Stimulated activated CD8-positive, alpha-beta memory T cell treated with anti-CD3 and anti-CD28 coated beads, Interleukin-12 subunit alpha, Interleukin-12 subunit beta, amount 100 ng/mL, for 4 hours (primary cell): ENCODE measurements around the gene C9orf43.
"Not testable (repeated sequence)": the region's sequence is repeated elsewhere in the genome, so short reads cannot be mapped to it uniquely, and the experiment has no call there.

Experiments used
- DNase-seq: peaks from one replicate; pipeline ENCODE4 v3.0.0-alpha.2; 2020; ENCODE audit warnings: low read depth

Gene C9orf43

GRCh38 chr9:113410207-113410864 lies at the start of gene C9orf43, which contains the start of gene POLE3:
Gene C9orf43, plus strand, starts transcription at chr9:113410747. Its CDS starts 2,747 bp downstream, at chr9:113413494.
Gene POLE3, minus strand, starts transcription at chr9:113410675. Its CDS starts 382 bp downstream, at chr9:113410293.
- DNase-seq, result peak; percentile 92

- DNase-seq, result no peak
Observed at GRCh38 chr9:113361304-113362018, 49.1 kb upstream of the C9orf43 start.

- DNase-seq, result no peak
Observed at GRCh38 chr9:113363336-113363735, 47.2 kb upstream of the C9orf43 start.

GRCh38 chr9:113364951-113365350 lies 45.6 kb upstream of the C9orf43 start:
- DNase-seq, result no peak

- not testable (repeated sequence) for DNase-seq
Observed at GRCh38 chr9:113365652-113366051, 44.9 kb upstream of the C9orf43 start.

- DNase-seq, result no peak
Observed at GRCh38 chr9:113368348-113368981, 42.1 kb upstream of the C9orf43 start.

GRCh38 chr9:113368982-113369854 lies 41.3 kb upstream of the C9orf43 start:
- DNase-seq, result no peak

GRCh38 chr9:113369855-113370140 lies 40.7 kb upstream of the C9orf43 start:
- no peak for DNase-seq

- DNase-seq, result no peak
Observed at GRCh38 chr9:113370806-113371325, 39.7 kb upstream of the C9orf43 start.

- DNase-seq, result no peak
Observed at GRCh38 chr9:113372059-113372458, 38.5 kb upstream of the C9orf43 start.

- DNase-seq, result no peak
Observed at GRCh38 chr9:113373256-113373655, 37.3 kb upstream of the C9orf43 start.

- no peak for DNase-seq
Observed at GRCh38 chr9:113373676-113374392, 36.7 kb upstream of the C9orf43 start.

- DNase-seq, result no peak
Observed at GRCh38 chr9:113375057-113376023, 35.2 kb upstream of the C9orf43 start.

- DNase-seq, result peak; percentile 76
Observed at GRCh38 chr9:113376634-113377567, 33.6 kb upstream of the C9orf43 start, which contains the start of gene HDHD3. Gene HDHD3, minus strand, starts transcription at chr9:113376986. Its CDS starts 2,632 bp downstream, at chr9:113374354.

GRCh38 chr9:113379094-113379828 lies 31.3 kb upstream of the C9orf43 start:
- DNase-seq, result not testable (repeated sequence)

GRCh38 chr9:113379829-113380210 lies 30.7 kb upstream of the C9orf43 start:
- not testable (repeated sequence) for DNase-seq

GRCh38 chr9:113380869-113381378 lies 29.6 kb upstream of the C9orf43 start:
- no peak for DNase-seq

GRCh38 chr9:113381441-113381840 lies 29.1 kb upstream of the C9orf43 start:
- DNase-seq, result not testable (repeated sequence)
